Keratinocyte (primary cell): ENCODE measurements around the gene IQGAP3. TPM values are rescaled to one million over a fixed set of nuclear protein-coding genes. Genes with fewer than 3 reads are reported as not detected.

Experiments
- DNase-seq: peaks from one replicate; pipeline ENCODE4 v3.0.0-alpha.2; 2011; ENCODE audit warnings: low read depth, missing footprints, low spot score
- FAIRE-seq: peaks from 2 replicates; lab custom pipeline; 2011; peaks lifted over from hg19 to GRCh38; lab: Jason Lieb, UNC
- H2AFZ ChIP-seq: 2 replicates; pipeline ENCODE4 v1.6.0; 2012; ENCODE audit warnings: low read length, control low read depth, inconsistent platforms; ENCODE audit not compliant: control insufficient read depth
- H3K27ac ChIP-seq: 2 replicates; pipeline ENCODE4 v1.5.1; 2011; ENCODE audit warnings: low read length; ENCODE audit not compliant: control insufficient read depth, insufficient read depth
- H3K27me3 ChIP-seq: 3 replicates; pipeline ENCODE4 v1.6.0; 2011; ENCODE audit warnings: low read length; ENCODE audit not compliant: control insufficient read depth, insufficient read depth; ENCODE audit errors: extremely low read depth
- H3K36me3 ChIP-seq, 2 experiments: 2 replicates in 1 of 2; 3 replicates in 1 of 2; pipeline ENCODE4 v1.5.1; 2011; ENCODE audit warnings: low read length in 2 of 2, mild to moderate bottlenecking in 1 of 2; ENCODE audit not compliant: control insufficient read depth in 2 of 2, insufficient read depth in 2 of 2; ENCODE audit errors: extremely low read depth in 1 of 2
- H3K4me1 ChIP-seq: 3 replicates; pipeline ENCODE4 v1.5.1; 2011; ENCODE audit warnings: low read length; ENCODE audit not compliant: control insufficient read depth, insufficient read depth; ENCODE audit errors: extremely low read depth
- H3K4me2 ChIP-seq: 3 replicates; pipeline ENCODE4 v1.6.0; 2011; ENCODE audit warnings: low read depth, low read length; ENCODE audit not compliant: control insufficient read depth, insufficient read depth; ENCODE audit errors: extremely low read depth
- H3K4me3 ChIP-seq, 3 experiments: fragments of 200-600 bp in 1 of 3; sonication (generic) in 1 of 3; 2 replicates in 2 of 3; 3 replicates in 1 of 3; pipeline ENCODE4 v1.5.1; 2011 to 2016; ENCODE audit warnings: low read length in 3 of 3, mild to moderate bottlenecking in 3 of 3, control low read depth in 2 of 3, inconsistent platforms in 1 of 3, low read depth in 1 of 3, mixed read lengths in 1 of 3, mixed run types in 1 of 3, moderate library complexity in 1 of 3; ENCODE audit not compliant: control insufficient read depth in 2 of 3, insufficient read depth in 2 of 3; ENCODE audit errors: extremely low read depth in 1 of 3
- H3K79me2 ChIP-seq: 2 replicates; pipeline ENCODE4 v1.6.0; 2012; ENCODE audit warnings: low read length; ENCODE audit not compliant: control insufficient read depth, insufficient read depth
- H3K9ac ChIP-seq: 3 replicates; pipeline ENCODE4 v1.6.0; 2011; ENCODE audit warnings: low read length; ENCODE audit not compliant: control insufficient read depth, insufficient read depth; ENCODE audit errors: extremely low read depth
- H3K9me1 ChIP-seq: 3 replicates; pipeline ENCODE4 v1.6.0; 2011; ENCODE audit warnings: low read length; ENCODE audit not compliant: control insufficient read depth, insufficient read depth; ENCODE audit errors: extremely low read depth
- H3K9me3 ChIP-seq: 2 replicates; pipeline ENCODE4 v1.5.1; 2012; ENCODE audit warnings: low read depth, low read length; ENCODE audit not compliant: control insufficient read depth
- H4K20me1 ChIP-seq: 3 replicates; pipeline ENCODE4 v1.6.0; 2011; ENCODE audit warnings: low read length; ENCODE audit not compliant: control insufficient read depth, insufficient read depth; ENCODE audit errors: extremely low read depth
- CTCF ChIP-seq, 3 experiments: IDR thresholded peaks in 1 of 3; conservative IDR thresholded peaks in 1 of 3; optimal IDR thresholded peaks in 1 of 3; 2 replicates in 2 of 3; 3 replicates in 1 of 3; pipeline versions ENCODE3 to v1.5.1; 2011; ENCODE audit warnings: low read length in 3 of 3, mild to moderate bottlenecking in 3 of 3, moderate library complexity in 2 of 3, control low read depth in 1 of 3, inconsistent platforms in 1 of 3; ENCODE audit not compliant: insufficient read depth in 2 of 3; ENCODE audit errors: extremely low read depth in 1 of 3
- EZH2 ChIP-seq: IDR thresholded peaks from one replicate; pipeline ENCODE4 v1.6.1; 2012; ENCODE audit warnings: inconsistent platforms, mild to moderate bottlenecking, low read length, moderate library complexity
- dilution Hi-C: fragments of 300-500 bp; cut with MboI; formaldehyde crosslinking; loops from one replicate; pipeline ENCODE4 v1.7.0; 2020; ENCODE audit warnings: low sequenced_read_pairs; ENCODE audit not compliant: extremely low pct_ligation_motif_present
- polyA plus RNA-seq, 5 experiments: library from polyadenylated mRNA; depleted of rRNA in 3 of 5; stranded (reverse) in 3 of 5; stranded (forward) in 1 of 5; unstranded in 1 of 5; fragments of >200 nt; gene quantifications; 1 replicate in 1 of 5; 2 replicates in 3 of 5; 3 replicates in 1 of 5; pipeline versions ENCODE4 v1.2.1 to v1.2.3, GENCODE V29; 2011 to 2012; ENCODE audit warnings: missing spikeins in 2 of 5, low read depth in 1 of 5, low replicate concordance in 1 of 5

The IQGAP3 gene
- polyA plus RNA-seq, 1 donor (not counting 4 experiments of a cell fraction or from before 2014, with no cell fraction given): 5.3 TPM

GRCh38 chr1:156599811-156600210 is 27.4 kb upstream of the IQGAP3 start:
- dilution Hi-C loops: no loop called here
- peak in 1 of 3 experiments; percentile 34 for TF ChIP-seq CTCF (optimal IDR thresholded peaks at IDR 0.05 in 1 of 3, IDR thresholded peaks at IDR 0.05 in 1 of 3, conservative IDR thresholded peaks at IDR 0.05 in 1 of 3; ENCODE audit: extremely low read depth in 1 of 3, insufficient read depth in 2 of 3, low read length in 3 of 3)
- TF ChIP-seq EZH2: no peak
- H3K79me2 ChIP-seq: peaks cover 25% of the 10 kb centered on the region
- H3K9me3 ChIP-seq: no peaks in the 10 kb centered on the region
- H3K27me3 ChIP-seq: no peaks in the 10 kb centered on the region
- no peaks in the 10 kb centered on the region for H3K9me1 ChIP-seq
- no peak overlapping the region for H3K4me3 ChIP-seq
- FAIRE-seq (no peak), DNase-seq (no peak)
- H3K4me2 ChIP-seq: peak overlapping the region; percentile 97
- H2AFZ ChIP-seq: no peak overlapping the region
- no peak overlapping the region for H3K9ac ChIP-seq
- no peaks in the 10 kb centered on the region for H4K20me1 ChIP-seq
- H3K36me3 ChIP-seq: peaks cover 32 to 34% of the 10 kb centered on the region in 2 experiments
- peaks cover 28% of the 10 kb centered on the region for H3K4me1 ChIP-seq
- no peak overlapping the region for H3K27ac ChIP-seq

GRCh38 chr1:156598731-156599432 is 26.5 kb upstream of the IQGAP3 start:
- peaks cover 33 to 39% of the 10 kb centered on the region in 2 experiments for H3K36me3 ChIP-seq
- H3K9me3 ChIP-seq: no peaks in the 10 kb centered on the region
- H3K4me3 ChIP-seq: no peak overlapping the region
- no peaks in the 10 kb centered on the region for H3K9me1 ChIP-seq
- H2AFZ ChIP-seq: no peak overlapping the region
- no peaks in the 10 kb centered on the region for H4K20me1 ChIP-seq
- no peaks in the 10 kb centered on the region for H3K27me3 ChIP-seq
- peaks cover 25% of the 10 kb centered on the region for H3K79me2 ChIP-seq
- dilution Hi-C loops: no loop called here
- DNase-seq: no peak
- H3K4me1 ChIP-seq: peaks cover 28% of the 10 kb centered on the region
- TF ChIP-seq CTCF (optimal IDR thresholded peaks at IDR 0.05 in 1 of 3, IDR thresholded peaks at IDR 0.05 in 1 of 3, conservative IDR thresholded peaks at IDR 0.05 in 1 of 3; ENCODE audit: extremely low read depth in 1 of 3, insufficient read depth in 2 of 3, low read length in 3 of 3): no peak
- TF ChIP-seq EZH2: no peak
- no peak overlapping the region for H3K9ac ChIP-seq
- H3K27ac ChIP-seq: no peak overlapping the region
- no peak for FAIRE-seq
- H3K4me2 ChIP-seq: no peak overlapping the region
